ENCODE measurements around the gene TRH.
"Not testable (repeated sequence)": the region's sequence is repeated elsewhere in the genome, so short reads cannot be mapped to it uniquely, and the experiment has no call there.

TRH gene

GRCh38 chr3:129965937-129966336, 8.6 kb upstream of the TRH start:
- no peak for DNase-seq (ENCODE audit: low read depth in 2 of 2)

- DNase-seq (ENCODE audit: low read depth in 2 of 2), result no peak
Measured at GRCh38 chr3:129966876-129967275, 7.6 kb upstream of the TRH start.

- no peak for DNase-seq (ENCODE audit: low read depth in 2 of 2)
Measured at GRCh38 chr3:129967761-129968160, 6.8 kb upstream of the TRH start.

GRCh38 chr3:129971351-129972052, 3.0 kb upstream of the TRH start:
- DNase-seq (ENCODE audit: low read depth in 2 of 2), result no peak

GRCh38 chr3:129972301-129972700, 2.2 kb upstream of the TRH start:
- DNase-seq (ENCODE audit: low read depth in 2 of 2), result no peak

- DNase-seq (ENCODE audit: low read depth in 2 of 2), result no peak
Measured at GRCh38 chr3:129973853-129974563, 512 bp upstream of the TRH start.

GRCh38 chr3:129974833-129975704, 549 bp downstream of the TRH start:
- DNase-seq (ENCODE audit: low read depth in 2 of 2), result no peak

GRCh38 chr3:129975705-129976048, 1.2 kb downstream of the TRH start:
- DNase-seq (ENCODE audit: low read depth in 2 of 2), result no peak

GRCh38 chr3:129976286-129976685, 1.8 kb downstream of the TRH start:
- DNase-seq (ENCODE audit: low read depth in 2 of 2), result no peak

GRCh38 chr3:129978123-129978522, 3.6 kb downstream of the TRH start:
- no peak for DNase-seq (ENCODE audit: low read depth in 2 of 2)

GRCh38 chr3:129979905-129980304, 5.4 kb downstream of the TRH start:
- DNase-seq (ENCODE audit: low read depth in 2 of 2), result no peak

- DNase-seq (ENCODE audit: low read depth in 2 of 2), result no peak
Measured at GRCh38 chr3:129983561-129983960, 9.0 kb downstream of the TRH start.

GRCh38 chr3:129984125-129984524, 9.6 kb downstream of the TRH start:
- DNase-seq (ENCODE audit: low read depth in 2 of 2), result no peak

- DNase-seq (ENCODE audit: low read depth in 2 of 2), result no peak
Measured at GRCh38 chr3:129985113-129985512, 10.6 kb downstream of the TRH start.

- no peak for DNase-seq (ENCODE audit: low read depth in 2 of 2)
Measured at GRCh38 chr3:129988429-129988828, 13.9 kb downstream of the TRH start.

GRCh38 chr3:129989414-129989813, 14.9 kb downstream of the TRH start:
- DNase-seq (ENCODE audit: low read depth in 2 of 2), result no peak

- no peak for DNase-seq (ENCODE audit: low read depth in 2 of 2)
Measured at GRCh38 chr3:129992781-129993180, 18.3 kb downstream of the TRH start.

- DNase-seq (ENCODE audit: low read depth in 2 of 2), result no peak
Measured at GRCh38 chr3:129994883-129995559, 20.5 kb downstream of the TRH start.

- DNase-seq (ENCODE audit: low read depth in 2 of 2), result no peak
Measured at GRCh38 chr3:129996073-129996472, 21.6 kb downstream of the TRH start.

- DNase-seq (ENCODE audit: low read depth in 2 of 2), result not testable (repeated sequence)
Measured at GRCh38 chr3:129999176-129999575, 24.7 kb downstream of the TRH start.

GRCh38 chr3:130002666-130003598, 28.4 kb downstream of the TRH start:
- peak; percentile 34 to 55 for DNase-seq (ENCODE audit: low read depth in 2 of 2)

All from stimulated activated CD8-positive, alpha-beta memory T cell treated with anti-CD3 and anti-CD28 coated beads, Interleukin-2, amount 100 ng/mL, for 48 hours (primary cell).